CD8-positive, alpha-beta memory T cell (primary cell): ENCODE results near the gene MPST. TPM values are rescaled to one million over a fixed set of nuclear protein-coding genes. Genes with fewer than 3 reads are reported as not detected.

ENCODE experiments used
- CTCF ChIA-PET: fragments of 350-600 bp; sonication (Branson Sonifier 250); formaldehyde crosslinking; loops from one replicate; lab custom pipeline; 2021; ENCODE audit warnings: antibody characterized with exemption; lab: Charles Lee
- POLR2A ChIA-PET: fragments of 350-600 bp; sonication (Branson Sonifier 250); formaldehyde crosslinking; loops from one replicate; lab custom pipeline; 2021; ENCODE audit warnings: antibody characterized with exemption; lab: Charles Lee
- DNase-seq, 5 donors: peaks; one replicate each; pipeline versions ENCODE4 v3.0.0 to v3.0.0-alpha.2; 2020 to 2022; ENCODE audit warnings: mixed read lengths in 1 of 5
- H3K27ac ChIP-seq: one replicate; pipeline ENCODE4 v1.7.0; 2013; ENCODE audit warnings: low read depth, mild to moderate bottlenecking, low read length, moderate library complexity
- H3K27me3 ChIP-seq: 2 replicates; pipeline ENCODE4 v1.7.0; 2013; ENCODE audit warnings: low read length, mild to moderate bottlenecking; ENCODE audit not compliant: insufficient read depth, poor library complexity, severe bottlenecking
- H3K36me3 ChIP-seq: 2 replicates; pipeline ENCODE4 v1.7.0; 2013; ENCODE audit warnings: mild to moderate bottlenecking, low read length, moderate library complexity; ENCODE audit not compliant: insufficient read depth
- H3K4me1 ChIP-seq: 2 replicates; pipeline ENCODE4 v1.7.0; 2013; ENCODE audit warnings: mild to moderate bottlenecking, low read length, moderate library complexity; ENCODE audit not compliant: insufficient read depth
- H3K4me3 ChIP-seq: 2 replicates; pipeline ENCODE4 v1.7.0; 2013; ENCODE audit warnings: mild to moderate bottlenecking, low read length
- H3K9me3 ChIP-seq: 2 replicates; pipeline ENCODE4 v1.7.0; 2013; ENCODE audit warnings: mild to moderate bottlenecking, low read length
- H3K27ac Mint-ChIP-seq, 8 donors: one replicate each; pipeline ENCODE4 v1.8.0; 2020 to 2021; ENCODE audit warnings: mixed read lengths in 8 of 8, mild to moderate bottlenecking in 6 of 8, inconsistent platforms in 3 of 8, moderate library complexity in 3 of 8
- H3K27me3 Mint-ChIP-seq, 2 donors: one replicate each; pipeline ENCODE4 v1.8.0; 2020 to 2021; ENCODE audit warnings: mixed read lengths in 2 of 2, mild to moderate bottlenecking in 1 of 2, moderate library complexity in 1 of 2
- H3K36me3 Mint-ChIP-seq, 3 donors: one replicate each; pipeline ENCODE4 v1.8.0; 2020 to 2021; ENCODE audit warnings: mixed read lengths in 3 of 3, inconsistent platforms in 1 of 3, mild to moderate bottlenecking in 1 of 3
- H3K4me1 Mint-ChIP-seq, 3 donors: one replicate each; pipeline ENCODE4 v1.8.0; 2020 to 2021; ENCODE audit warnings: mixed read lengths in 3 of 3, inconsistent platforms in 1 of 3, mild to moderate bottlenecking in 1 of 3
- H3K4me3 Mint-ChIP-seq, 7 donors: one replicate each; pipeline ENCODE4 v1.8.0; 2020 to 2021; ENCODE audit warnings: mixed read lengths in 7 of 7, mild to moderate bottlenecking in 6 of 7, moderate library complexity in 4 of 7, inconsistent platforms in 2 of 7
- H3K9me3 Mint-ChIP-seq, 5 donors: one replicate each; pipeline ENCODE4 v1.8.0; 2020 to 2022; ENCODE audit warnings: mixed read lengths in 5 of 5, mild to moderate bottlenecking in 3 of 5, moderate library complexity in 2 of 5, inconsistent platforms in 1 of 5
- polyA plus RNA-seq: library from polyadenylated mRNA; unstranded; fragments of 300-500 nt; fragmentation: Illumina TruSeq; gene quantifications from one replicate; pipeline ENCODE4 v1.2.3, GENCODE V29; 2021
- total RNA-seq, 2 experiments: library from RNA; stranded (reverse); gene quantifications; one replicate each; pipeline ENCODE4 v1.2.3, GENCODE V29; 2021

The MPST gene
- total and polyA plus RNA-seq, 3 experiments from 2014 or later, result 16.6 to 20.0 (median 17.8) TPM

DNA sequence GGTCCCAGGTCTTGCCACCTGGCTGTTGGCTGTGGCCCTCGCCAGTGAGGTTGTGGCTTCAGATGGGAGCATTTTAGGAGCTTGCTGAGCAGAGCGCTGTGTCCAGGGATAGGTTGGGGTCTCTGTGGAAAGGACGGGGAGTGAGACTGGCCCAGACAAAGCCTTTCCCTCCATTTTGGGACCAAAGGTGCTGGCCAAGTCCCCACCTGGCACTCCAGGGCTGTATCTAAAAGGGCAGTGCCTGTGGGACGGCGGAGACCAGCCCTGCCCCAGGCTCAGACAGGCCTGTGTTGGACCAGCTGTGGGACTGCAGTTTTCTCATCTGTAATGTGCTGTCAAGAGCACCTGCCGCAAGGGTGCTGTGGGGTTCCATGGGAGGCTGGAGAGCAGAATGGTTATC, 27.0 kb downstream of the MPST start:
- no peak overlapping the region for H3K27ac ChIP-seq
- DNase-seq, result no peak
- Mint-ChIP-seq H3K4me3 (no peak overlapping the region), H3K9me3 (no peaks in the 10 kb centered on the region), H3K27me3 (peaks cover 0 to 2% of the 10 kb centered on the region in 2 donors), H3K4me1 (peaks cover 0 to 5% (median 4%) of the 10 kb centered on the region in 3 donors), H3K27ac (no peak overlapping the region), H3K36me3 (no peaks in the 10 kb centered on the region)
- CTCF ChIA-PET, result interaction anchor here (2.5 kb wide), 1 partner anchor 153 kb away, joined by 7 read pairs; no protein-coding TSS in a partner anchor
- no peaks in the 10 kb centered on the region for H3K9me3 ChIP-seq
- POLR2A ChIA-PET, result no interaction called here
- no peaks in the 10 kb centered on the region for H3K36me3 ChIP-seq
- no peak overlapping the region for H3K4me3 ChIP-seq
- peaks cover 2% of the 10 kb centered on the region for H3K27me3 ChIP-seq
- no peaks in the 10 kb centered on the region for H3K4me1 ChIP-seq

GRCh38 chr22:37047006-37047405, 27.5 kb downstream of the MPST start:
- no peaks in the 10 kb centered on the region for H3K36me3 Mint-ChIP-seq
- Histone ChIP-seq H3K4me3 (no peak overlapping the region), H3K9me3 (no peaks in the 10 kb centered on the region), H3K36me3 (no peaks in the 10 kb centered on the region), H3K4me1 (peaks cover 1% of the 10 kb centered on the region), H3K27ac (no peak overlapping the region), H3K27me3 (peaks cover 2% of the 10 kb centered on the region)
- no peak overlapping the region for H3K4me3 Mint-ChIP-seq
- no peak for DNase-seq
- peaks cover 0 to 5% (median 4%) of the 10 kb centered on the region in 3 donors for H3K4me1 Mint-ChIP-seq
- ChIA-PET POLR2A (no interaction called here), CTCF (interaction anchor here (2.5 kb wide), 1 partner anchor 153 kb away, joined by 7 read pairs; no protein-coding TSS in a partner anchor)
- H3K27ac Mint-ChIP-seq, result no peak overlapping the region
- H3K27me3 Mint-ChIP-seq, result no peaks in the 10 kb centered on the region
- H3K9me3 Mint-ChIP-seq, result no peaks in the 10 kb centered on the region

- H3K27ac Mint-ChIP-seq, result no peak overlapping the region
- H3K27me3 Mint-ChIP-seq, result no peaks in the 10 kb centered on the region
- Histone ChIP-seq H3K4me1 (peaks cover 10% of the 10 kb centered on the region), H3K27me3 (no peaks in the 10 kb centered on the region), H3K27ac (no peak overlapping the region), H3K4me3 (no peak overlapping the region), H3K9me3 (no peaks in the 10 kb centered on the region), H3K36me3 (no peaks in the 10 kb centered on the region)
- no peak overlapping the region for H3K4me3 Mint-ChIP-seq
- H3K9me3 Mint-ChIP-seq, result no peaks in the 10 kb centered on the region
- peaks cover 11 to 15% (median 11%) of the 10 kb centered on the region in 3 donors for H3K4me1 Mint-ChIP-seq
- CTCF ChIA-PET, result no interaction called here
- no peak for DNase-seq
- POLR2A ChIA-PET, result interaction anchor here (0.6 kb wide), 1 partner anchor 88 kb away, joined by 3 read pairs; no protein-coding TSS in a partner anchor
- H3K36me3 Mint-ChIP-seq, result no peaks in the 10 kb centered on the region
Observed at GRCh38 chr22:37048133-37048532, 28.6 kb downstream of the MPST start.

GRCh38 chr22:37049224-37049623, 29.7 kb downstream of the MPST start:
- Mint-ChIP-seq H3K27me3 (no peaks in the 10 kb centered on the region), H3K4me3 (no peak overlapping the region), H3K27ac (no peak overlapping the region), H3K36me3 (peaks cover 0 to 8% (median 0%) of the 10 kb centered on the region in 3 donors), H3K9me3 (no peaks in the 10 kb centered on the region), H3K4me1 (peaks cover 11 to 20% (median 11%) of the 10 kb centered on the region in 3 donors)
- Histone ChIP-seq H3K4me1 (peaks cover 10% of the 10 kb centered on the region), H3K27ac (no peak overlapping the region), H3K27me3 (no peaks in the 10 kb centered on the region), H3K4me3 (no peak overlapping the region), H3K36me3 (no peaks in the 10 kb centered on the region), H3K9me3 (no peaks in the 10 kb centered on the region)
- POLR2A ChIA-PET, result no interaction called here
- CTCF ChIA-PET, result no interaction called here
- no peak for DNase-seq

- Mint-ChIP-seq H3K4me3 (peak overlapping the region in 5 of 7 donors; percentile 70 to 81 (median 80)), H3K27ac (no peak overlapping the region), H3K9me3 (no peaks in the 10 kb centered on the region), H3K4me1 (peaks cover 6 to 20% (median 11%) of the 10 kb centered on the region in 3 donors), H3K36me3 (peaks cover 0 to 23% (median 3%) of the 10 kb centered on the region in 3 donors), H3K27me3 (no peaks in the 10 kb centered on the region)
- Histone ChIP-seq H3K27me3 (no peaks in the 10 kb centered on the region), H3K36me3 (peaks cover 11% of the 10 kb centered on the region), H3K4me3 (no peak overlapping the region), H3K9me3 (no peaks in the 10 kb centered on the region), H3K27ac (no peak overlapping the region), H3K4me1 (peaks cover 10% of the 10 kb centered on the region)
- CTCF ChIA-PET, result interaction anchor here (1.5 kb wide), 2 partner anchors 149 to 516 kb away, joined by 3 to 5 read pairs; no protein-coding TSS in a partner anchor
- POLR2A ChIA-PET, result interaction anchor here (0.8 to 0.9 kb wide), 2 partner anchors 19 to 149 kb away, joined by 3 to 4 read pairs; no protein-coding TSS in a partner anchor
- DNase-seq, result no peak
Observed at GRCh38 chr22:37050913-37051312, 31.4 kb downstream of the MPST start.

DNA sequence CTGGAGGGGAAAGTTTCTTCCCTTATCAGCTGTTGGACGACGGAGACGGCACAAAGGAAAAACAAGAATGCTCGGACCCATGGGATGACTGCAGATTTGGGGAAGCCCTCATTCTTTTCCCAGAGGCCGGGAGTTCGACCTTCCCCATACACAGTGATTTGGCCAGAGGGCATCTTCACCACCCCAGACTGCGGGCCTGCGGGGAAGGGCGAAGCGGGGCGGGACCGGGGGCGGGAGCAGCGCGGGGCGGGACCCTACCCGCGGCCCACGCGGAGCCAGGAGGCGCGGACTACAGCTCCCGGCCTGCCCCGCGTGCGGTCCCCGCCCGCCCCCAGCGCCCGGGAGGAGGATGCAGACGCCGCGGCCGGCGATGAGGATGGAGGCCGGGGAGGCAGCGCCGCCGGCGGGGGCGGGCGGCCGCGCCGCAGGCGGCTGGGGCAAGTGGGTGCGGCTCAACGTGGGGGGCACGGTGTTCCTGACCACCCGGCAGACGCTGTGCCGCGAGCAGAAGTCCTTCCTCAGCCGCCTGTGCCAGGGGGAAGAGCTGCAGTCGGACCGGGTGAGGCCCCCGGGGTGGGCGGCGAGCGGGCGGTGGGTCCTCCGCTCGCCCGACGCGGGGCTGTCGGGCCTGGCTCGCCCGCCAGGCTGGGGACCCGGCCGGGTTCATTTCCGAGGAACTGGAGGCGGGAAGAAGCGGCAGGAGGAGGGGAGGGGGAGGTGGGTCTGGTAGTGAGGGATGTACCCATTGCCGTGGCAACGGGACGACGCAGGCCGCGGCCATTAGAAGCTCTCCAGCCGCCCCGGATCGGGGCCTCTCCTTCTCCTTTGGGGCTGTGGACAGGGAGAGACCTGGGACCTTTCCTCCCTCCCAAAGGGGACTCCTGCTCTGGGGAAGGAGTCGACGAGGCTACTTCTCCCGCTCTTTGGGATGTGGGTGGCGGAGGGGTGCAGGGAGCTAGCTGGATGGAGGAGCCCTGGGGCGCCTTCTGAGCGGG, 32.1 kb downstream of the MPST start, which contains the start of gene KCTD17:
Gene KCTD17 (plus strand): TSS at position 352 of the 995 bp plus-strand sequence. CDS start 19 bp downstream, at position 371.
- ChIA-PET POLR2A (interaction anchor here (0.8 to 0.9 kb wide), 2 partner anchors 20 to 148 kb away, joined by 3 to 4 read pairs; no protein-coding TSS in a partner anchor), CTCF (interaction anchor here (0.5 to 1.5 kb wide), 3 partner anchors 148 to 515 kb away, joined by 3 to 5 read pairs (median 3); no protein-coding TSS in a partner anchor)
- Histone ChIP-seq H3K4me3 (peak within 1 kb of the TSS; percentile 62), H3K27me3 (no peaks in the 10 kb centered on the region), H3K9me3 (no peaks in the 10 kb centered on the region), H3K4me1 (peaks cover 10% of the 10 kb centered on the region), H3K36me3 (peaks cover 11% of the 10 kb centered on the region), H3K27ac (no peak within 1 kb of the TSS)
- Mint-ChIP-seq H3K4me1 (peaks cover 6 to 20% (median 11%) of the 10 kb centered on the region in 3 donors), H3K4me3 (peak within 1 kb of the TSS; percentile 77 to 88 (median 84)), H3K9me3 (no peaks in the 10 kb centered on the region), H3K27me3 (no peaks in the 10 kb centered on the region), H3K27ac (peak within 1 kb of the TSS in 7 of 8 donors; percentile 45 to 93 (median 86)), H3K36me3 (peaks cover 0 to 30% (median 3%) of the 10 kb centered on the region in 3 donors)
- peak; percentile 58 to 79 (median 69) for DNase-seq

GRCh38 chr22:37052386-37053309, 33.1 kb downstream of the MPST start:
- ChIA-PET POLR2A (no interaction called here), CTCF (interaction anchor here (1.5 kb wide), 1 partner anchor 514 kb away, joined by 3 read pairs; no protein-coding TSS in a partner anchor)
- H3K27ac Mint-ChIP-seq, result peak overlapping the region in 7 of 8 donors; percentile 45 to 93 (median 86)
- H3K4me3 Mint-ChIP-seq, result peak overlapping the region; percentile 77 to 88 (median 84)
- Histone ChIP-seq H3K27ac (no peak overlapping the region), H3K9me3 (no peaks in the 10 kb centered on the region), H3K4me3 (no peak overlapping the region), H3K27me3 (no peaks in the 10 kb centered on the region), H3K36me3 (peaks cover 11% of the 10 kb centered on the region), H3K4me1 (peaks cover 10% of the 10 kb centered on the region)
- no peaks in the 10 kb centered on the region for H3K27me3 Mint-ChIP-seq
- no peaks in the 10 kb centered on the region for H3K9me3 Mint-ChIP-seq
- H3K4me1 Mint-ChIP-seq, result peaks cover 6 to 20% (median 11%) of the 10 kb centered on the region in 3 donors
- DNase-seq, result no peak
- H3K36me3 Mint-ChIP-seq, result peaks cover 0 to 40% (median 4%) of the 10 kb centered on the region in 3 donors
